Lower leg skin (tissue), 4 donors: ENCODE data around the gene CEP112. TPM values are rescaled to one million over a fixed set of nuclear protein-coding genes. Genes with fewer than 3 reads are reported as not detected.

Experiments
- DNase-seq, 2 donors: peaks; one replicate each; pipeline ENCODE4 v3.0.0-alpha.2; 2019; ENCODE audit warnings: low spot score in 2 of 2
- H3K4me3 ChIP-seq: fragments of 200-600 bp; sonication (generic); 2 replicates; pipeline ENCODE4 v1.5.1; 2017; ENCODE audit warnings: mild to moderate bottlenecking, low read depth; ENCODE audit not compliant: poor library complexity, severe bottlenecking
- CTCF ChIP-seq, 3 donors: fragments of 450-650 bp; IDR thresholded peaks; one replicate each; pipeline ENCODE4 v1.5.1; 2016; ENCODE audit warnings: antibody characterized with exemption in 3 of 3, mild to moderate bottlenecking in 3 of 3, moderate library complexity in 2 of 3
- POLR2A ChIP-seq, 2 donors: fragments of 450-650 bp; IDR thresholded peaks; one replicate each; pipeline ENCODE4 v1.6.1; 2016 to 2017; ENCODE audit warnings: antibody characterized with exemption in 2 of 2, mild to moderate bottlenecking in 1 of 2, moderate library complexity in 1 of 2
- WGBS, 2 donors: methylation state at CpG; one replicate each; pipeline ENCODE4 v1.1.5; 2018; 5-methylcytosine and 5-hydroxymethylcytosine counted together
- intact Hi-C: fragments of 100-400 bp; cut with DNase I; formaldehyde crosslinking; loops from one replicate; pipeline ENCODE4 v1.15.0; 2023; ENCODE audit warnings: low total_unique reads
- total RNA-seq, 4 donors: library from RNA; depleted of rRNA; stranded (reverse); fragments of >200 nt; gene quantifications; one replicate each; pipeline ENCODE4 v1.1.0, GENCODE V29; 2016

CEP112 gene
- total RNA-seq, 4 donors from 2014 or later, result 1.6 to 7.6 (median 3.6) TPM

- TF ChIP-seq CTCF (IDR thresholded peaks at IDR 0.05), result no peak
- no peak for TF ChIP-seq POLR2A (IDR thresholded peaks at IDR 0.05)
- WGBS, 2 donors, result 66 to 81% methylated on average over 1 of the region's 1 CpG
- H3K4me3 ChIP-seq, result no peak overlapping the region
- intact Hi-C loops, result no loop called here
- no peak for DNase-seq
Measured at GRCh38 chr17:65799869-65800268, 392.1 kb downstream of the CEP112 start.

GRCh38 chr17:65799454-65799853 lies 392.5 kb downstream of the CEP112 start:
- TF ChIP-seq POLR2A (IDR thresholded peaks at IDR 0.05) (no peak), CTCF (IDR thresholded peaks at IDR 0.05) (no peak)
- no peak for DNase-seq
- 90 to 93% methylated on average over 1 of the region's 1 CpG for WGBS, 2 donors
- intact Hi-C loops, result no loop called here
- H3K4me3 ChIP-seq, result no peak overlapping the region

- intact Hi-C loops, result no loop called here
- DNase-seq, result no peak
- no peak for TF ChIP-seq POLR2A (IDR thresholded peaks at IDR 0.05)
- TF ChIP-seq CTCF (IDR thresholded peaks at IDR 0.05), result no peak
- no peak overlapping the region for H3K4me3 ChIP-seq
- 66 to 68% methylated on average over 3 of the region's 3 CpGs for WGBS, 2 donors
Measured at GRCh38 chr17:65797809-65798208, 394.1 kb downstream of the CEP112 start.

GRCh38 chr17:65797101-65797500 lies 394.8 kb downstream of the CEP112 start:
- H3K4me3 ChIP-seq, result no peak overlapping the region
- intact Hi-C loops, result no loop called here
- no peak for TF ChIP-seq POLR2A (IDR thresholded peaks at IDR 0.05)
- no peak for TF ChIP-seq CTCF (IDR thresholded peaks at IDR 0.05)
- DNase-seq, result no peak
- 87 to 94% methylated on average over 1 of the region's 1 CpG for WGBS, 2 donors

GRCh38 chr17:65794572-65794971 lies 397.4 kb downstream of the CEP112 start:
- DNase-seq, result no peak
- TF ChIP-seq CTCF (IDR thresholded peaks at IDR 0.05), result no peak
- TF ChIP-seq POLR2A (IDR thresholded peaks at IDR 0.05), result no peak
- H3K4me3 ChIP-seq, result no peak overlapping the region
- WGBS, 2 donors, result 58 to 60% methylated on average over 5 of the region's 5 CpGs
- intact Hi-C loops, result no loop called here

GRCh38 chr17:65790241-65790640 lies 401.7 kb downstream of the CEP112 start:
- intact Hi-C loops, result no loop called here
- H3K4me3 ChIP-seq, result no peak overlapping the region
- WGBS, 2 donors, result 85 to 90% methylated on average over 4 of the region's 4 CpGs
- no peak for DNase-seq
- TF ChIP-seq CTCF (IDR thresholded peaks at IDR 0.05) (no peak), POLR2A (IDR thresholded peaks at IDR 0.05) (no peak)
